Measurements from ENCODE around the gene CPSF4.

The CPSF4 gene

GRCh38 chr7:99478464-99479440 lies 40.0 kb downstream of the CPSF4 start:
- TF ChIP-seq POLR2A (IDR thresholded peaks at IDR 0.05; ENCODE audit: extremely low read depth, insufficient read length) (no peak), CTCF (IDR thresholded peaks at IDR 0.05; ENCODE audit: low read depth, low read length) (no peak), MYC (IDR thresholded peaks at IDR 0.05; ENCODE audit: low read depth, low read length) (no peak), MAX (IDR thresholded peaks at IDR 0.05; ENCODE audit: low read depth, low read length) (no peak)
- DNase-seq (ENCODE audit: low read depth), result no peak
- no peak overlapping the region for H3K4me3 ChIP-seq (ENCODE audit: low read depth, low read length)

GRCh38 chr7:99485094-99485493 lies 46.4 kb downstream of the CPSF4 start:
- TF ChIP-seq CTCF (IDR thresholded peaks at IDR 0.05; ENCODE audit: low read depth, low read length) (no peak), POLR2A (IDR thresholded peaks at IDR 0.05; ENCODE audit: extremely low read depth, insufficient read length) (no peak), MAX (IDR thresholded peaks at IDR 0.05; ENCODE audit: low read depth, low read length) (no peak), MYC (IDR thresholded peaks at IDR 0.05; ENCODE audit: low read depth, low read length) (no peak)
- DNase-seq (ENCODE audit: low read depth), result no peak
- H3K4me3 ChIP-seq (ENCODE audit: low read depth, low read length), result no peak overlapping the region

- no peak overlapping the region for H3K4me3 ChIP-seq (ENCODE audit: low read depth, low read length)
- peak; percentile 40 for DNase-seq (ENCODE audit: low read depth)
- no peak for TF ChIP-seq MYC (IDR thresholded peaks at IDR 0.05; ENCODE audit: low read depth, low read length)
- TF ChIP-seq MAX (IDR thresholded peaks at IDR 0.05; ENCODE audit: low read depth, low read length), result peak; percentile 13; the same call in 1 of the 2 replicates
- TF ChIP-seq CTCF (IDR thresholded peaks at IDR 0.05; ENCODE audit: low read depth, low read length), result peak; percentile 8
Measured at GRCh38 chr7:99489235-99489634, 50.5 kb downstream of the CPSF4 start.

- TF ChIP-seq CTCF (IDR thresholded peaks at IDR 0.05; ENCODE audit: low read depth, low read length) (peak; percentile 10), POLR2A (IDR thresholded peaks at IDR 0.05; ENCODE audit: extremely low read depth, insufficient read length) (no peak)
- H3K4me3 ChIP-seq (ENCODE audit: low read depth, low read length), result no peak overlapping the region
- DNase-seq (ENCODE audit: low read depth), result no peak
Measured at GRCh38 chr7:99490878-99491277, 52.1 kb downstream of the CPSF4 start.

- no peak for DNase-seq (ENCODE audit: low read depth)
- no peak overlapping the region for H3K4me3 ChIP-seq (ENCODE audit: low read depth, low read length)
- TF ChIP-seq MYC (IDR thresholded peaks at IDR 0.05; ENCODE audit: low read depth, low read length) (no peak), POLR2A (IDR thresholded peaks at IDR 0.05; ENCODE audit: extremely low read depth, insufficient read length) (no peak)
Measured at GRCh38 chr7:99493823-99494222, 55.1 kb downstream of the CPSF4 start.

- TF ChIP-seq MAX (IDR thresholded peaks at IDR 0.05; ENCODE audit: low read depth, low read length) (no peak), MYC (IDR thresholded peaks at IDR 0.05; ENCODE audit: low read depth, low read length) (no peak), POLR2A (IDR thresholded peaks at IDR 0.05; ENCODE audit: extremely low read depth, insufficient read length) (no peak), CTCF (IDR thresholded peaks at IDR 0.05; ENCODE audit: low read depth, low read length) (no peak)
- no peak for DNase-seq (ENCODE audit: low read depth)
- H3K4me3 ChIP-seq (ENCODE audit: low read depth, low read length), result peak overlapping the region; percentile 98
Measured at GRCh38 chr7:99497766-99498545, 59.2 kb downstream of the CPSF4 start.
